HepG2 (cell line): ENCODE measurements around the gene DDX4. TPM values are rescaled to one million over a fixed set of nuclear protein-coding genes. Genes with fewer than 3 reads are reported as not detected.

Experiments
- AHDC1 ChIP-seq: sonication (generic); formaldehyde crosslinking; IDR thresholded peaks from 2 replicates; pipeline ENCODE4 v1.5.1; 2020; ENCODE audit warnings: mild to moderate bottlenecking, missing genetic modification reagents, borderline replicate concordance
- BCL3 ChIP-seq: sonication (generic); formaldehyde crosslinking; IDR thresholded peaks from 2 replicates; pipeline ENCODE4 v1.5.1; 2020; ENCODE audit warnings: mild to moderate bottlenecking, missing genetic modification reagents, moderate library complexity
- CREBL2 ChIP-seq: sonication (generic); formaldehyde crosslinking; IDR thresholded peaks from 2 replicates; pipeline ENCODE4 v1.8.1; 2023; ENCODE audit warnings: missing genetic modification reagents, mild to moderate bottlenecking, borderline replicate concordance
- CREM ChIP-seq, 2 experiments: sonication (generic) in 1 of 2; formaldehyde crosslinking in 1 of 2; IDR thresholded peaks; 2 replicates each; pipeline versions ENCODE4 v1.4.0 to v1.6.1; 2016 to 2020; ENCODE audit warnings: antibody characterized with exemption in 1 of 2, mild to moderate bottlenecking in 1 of 2, missing genetic modification reagents in 1 of 2
- GMEB1 ChIP-seq: sonication (generic); formaldehyde crosslinking; IDR thresholded peaks from 2 replicates; pipeline ENCODE4 v1.5.1; 2020; ENCODE audit warnings: missing genetic modification reagents, mild to moderate bottlenecking, borderline replicate concordance
- RBFOX2 ChIP-seq: fragments of 200-400 bp; formaldehyde crosslinking; IDR thresholded peaks from 2 replicates; pipeline ENCODE4 v1.6.1; 2017; ENCODE audit warnings: low read depth, mild to moderate bottlenecking, low read length
- RXRA ChIP-seq: sonication (generic); formaldehyde crosslinking; IDR thresholded peaks from 2 replicates; pipeline ENCODE4 v1.5.1; 2020; ENCODE audit warnings: missing genetic modification reagents
- XRCC5 ChIP-seq: fragments of 200-400 bp; formaldehyde crosslinking; optimal IDR thresholded peaks from 2 replicates; pipeline ENCODE3; 2017; ENCODE audit warnings: mild to moderate bottlenecking, low read length
- ZFP62 ChIP-seq: sonication (generic); formaldehyde crosslinking; IDR thresholded peaks from 2 replicates; pipeline ENCODE4 v1.4.0; 2020; ENCODE audit warnings: missing genetic modification reagents
- ZMYM4 ChIP-seq: sonication (generic); formaldehyde crosslinking; IDR thresholded peaks from 2 replicates; pipeline ENCODE4 v1.8.1; 2023; ENCODE audit warnings: mild to moderate bottlenecking, missing genetic modification reagents
- ZNF256 ChIP-seq: sonication (generic); formaldehyde crosslinking; conservative IDR thresholded peaks from 2 replicates; pipeline ENCODE4 v1.4.0; 2020; ENCODE audit warnings: missing genetic modification reagents
- ZNF264 ChIP-seq: sonication (generic); formaldehyde crosslinking; IDR thresholded peaks from 2 replicates; pipeline ENCODE4 v1.4.0; 2020; ENCODE audit warnings: missing genetic modification reagents
- ZNF383 ChIP-seq: sonication (generic); formaldehyde crosslinking; IDR thresholded peaks from 2 replicates; pipeline ENCODE4 v1.4.0; 2020; ENCODE audit warnings: missing genetic modification reagents, mild to moderate bottlenecking, borderline replicate concordance
- ZNF558 ChIP-seq: sonication (generic); formaldehyde crosslinking; IDR thresholded peaks from 2 replicates; pipeline ENCODE4 v1.9.0; 2022; ENCODE audit warnings: mild to moderate bottlenecking, missing genetic modification reagents, borderline replicate concordance
- ZNF576 ChIP-seq: sonication (generic); formaldehyde crosslinking; IDR thresholded peaks from 2 replicates; pipeline ENCODE4 v1.4.0; 2020; ENCODE audit warnings: mild to moderate bottlenecking, missing genetic modification reagents
- ZSCAN5A ChIP-seq: sonication (generic); formaldehyde crosslinking; IDR thresholded peaks from 2 replicates; pipeline ENCODE4 v1.8.0; 2022; ENCODE audit warnings: mild to moderate bottlenecking, missing genetic modification reagents, borderline replicate concordance
- polyA plus RNA-seq, 8 experiments: library from polyadenylated mRNA; depleted of rRNA in 3 of 8; stranded (reverse) in 7 of 8; unstranded in 1 of 8; fragments of >200 nt; fragmentation: Illumina TruSeq in 4 of 8; extraction: Trizol in 4 of 8; gene quantifications; 2 replicates each; pipeline versions ENCODE4 v1.2.1 to v1.2.3, GENCODE V29; 2011 to 2016; ENCODE audit warnings: low read depth in 4 of 8, missing spikeins in 1 of 8, mixed read lengths in 1 of 8; ENCODE audit not compliant: insufficient read depth in 1 of 8
- total RNA-seq, 5 experiments: library from RNA; depleted of rRNA; stranded (reverse); fragments of >200 nt; fragmentation: Illumina TruSeq; extraction: Trizol; gene quantifications; 2 replicates each; pipeline ENCODE4 v1.2.3, GENCODE V29; 2016; ENCODE audit warnings: low read depth in 1 of 5

DDX4 gene
- total and polyA plus RNA-seq, 2 of the 13 experiments (the other 11 are each of a cell fraction or from before 2014, with no cell fraction given) = 0.05 TPM; not detected in 1

- TF ChIP-seq BCL3 (peak; percentile 51; the same call in 1 of the 2 replicates), ZNF256 (CRISPR knock-in tag) (0 out of 2 replicates have a peak, but pooled peaks have one; percentile 52), CREM (IDR thresholded peaks at IDR 0.05) (peak; percentile 75), CREM (CRISPR knock-in tag; IDR thresholded peaks at IDR 0.05) (no peak), AHDC1 (CRISPR knock-in tag) (peak; percentile 48; the same call in 1 of the 2 replicates), ZNF264 (0 out of 2 replicates have a peak, but pooled peaks have one; percentile 11), ZSCAN5A (no peak), RBFOX2 (peak; percentile 85), CREBL2 (CRISPR knock-in tag) (no peak), GMEB1 (CRISPR knock-in tag) (peak; percentile 80; the same call in 1 of the 2 replicates), XRCC5 (peak; percentile 49), ZFP62 (CRISPR knock-in tag) (0 out of 2 replicates have a peak, but pooled peaks have one; percentile 52), ZMYM4 (CRISPR knock-in tag) (peak; percentile 79), ZNF558 (CRISPR knock-in tag) (0 out of 2 replicates have a peak, but pooled peaks have one; percentile 68), ZNF576 (CRISPR knock-in tag) (0 out of 2 replicates have a peak, but pooled peaks have one; percentile 39), ZNF383 (CRISPR knock-in tag) (peak; percentile 8; the same call in 1 of the 2 replicates), RXRA (0 out of 2 replicates have a peak, but pooled peaks have one; percentile 40)
These were observed 25.6 kb upstream of the DDX4 start, which contains the start of gene SLC38A9 (continued) for GRCh38 chr5:55712023-55712859.
